Mesangial cell (primary cell): ENCODE data around the gene BAIAP2L2. TPM values are rescaled to one million over a fixed set of nuclear protein-coding genes. Genes with fewer than 3 reads are reported as not detected.

Source experiments
- total RNA-seq: library from RNA; depleted of rRNA; stranded (reverse); fragments of >200 nt; gene quantifications from 2 replicates; pipeline ENCODE4 v1.2.3, GENCODE V29; 2015

BAIAP2L2 gene
- total RNA-seq: 4.2 and 6.0 TPM in 2 replicates

DNA sequence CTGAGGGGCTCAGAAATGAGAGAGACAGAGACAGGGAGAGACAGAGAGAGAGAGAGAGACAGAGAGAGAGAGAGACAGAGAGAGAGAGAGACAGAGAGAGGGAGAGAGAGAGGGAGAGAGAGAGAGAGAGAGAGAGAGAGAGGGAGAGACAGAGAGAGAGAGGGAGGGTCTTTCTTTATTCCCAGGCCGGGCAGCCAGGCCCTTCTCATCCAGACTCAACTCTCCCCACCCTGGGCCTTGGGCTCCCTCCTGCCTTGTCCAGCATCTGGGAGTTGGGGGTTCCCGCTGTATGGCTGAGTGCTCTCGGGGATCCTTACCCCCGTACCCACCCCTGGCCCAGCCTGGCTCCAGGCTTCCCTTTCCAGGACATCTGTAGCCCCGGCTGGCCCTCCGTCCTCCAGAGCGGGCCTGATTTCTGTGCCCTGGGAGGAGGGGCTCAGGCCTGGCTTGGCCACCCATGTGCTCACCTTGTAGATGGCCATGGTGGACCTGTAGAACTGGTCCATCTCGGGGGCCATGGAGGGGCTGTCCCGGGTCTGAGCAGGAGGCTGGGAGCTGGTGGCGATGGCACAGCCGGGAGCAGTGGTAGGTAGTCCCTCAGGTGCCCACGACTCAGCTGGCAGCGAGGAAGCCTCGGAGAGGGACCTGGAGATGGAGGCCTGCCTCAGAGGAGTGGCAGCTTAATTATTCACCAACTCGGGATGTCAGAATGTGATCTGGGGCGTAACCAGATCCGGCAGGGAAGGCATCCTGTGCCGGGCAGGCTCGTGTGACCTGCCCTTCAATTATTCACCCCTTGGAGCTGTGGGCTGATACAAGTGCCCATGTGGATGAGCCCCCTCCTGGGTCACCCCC is at the start of gene BAIAP2L2:
TSS of gene BAIAP2L2 (minus strand) at position 677 of the 855 bp plus-strand sequence. CDS start at position 518, 159 bp downstream.

DNA sequence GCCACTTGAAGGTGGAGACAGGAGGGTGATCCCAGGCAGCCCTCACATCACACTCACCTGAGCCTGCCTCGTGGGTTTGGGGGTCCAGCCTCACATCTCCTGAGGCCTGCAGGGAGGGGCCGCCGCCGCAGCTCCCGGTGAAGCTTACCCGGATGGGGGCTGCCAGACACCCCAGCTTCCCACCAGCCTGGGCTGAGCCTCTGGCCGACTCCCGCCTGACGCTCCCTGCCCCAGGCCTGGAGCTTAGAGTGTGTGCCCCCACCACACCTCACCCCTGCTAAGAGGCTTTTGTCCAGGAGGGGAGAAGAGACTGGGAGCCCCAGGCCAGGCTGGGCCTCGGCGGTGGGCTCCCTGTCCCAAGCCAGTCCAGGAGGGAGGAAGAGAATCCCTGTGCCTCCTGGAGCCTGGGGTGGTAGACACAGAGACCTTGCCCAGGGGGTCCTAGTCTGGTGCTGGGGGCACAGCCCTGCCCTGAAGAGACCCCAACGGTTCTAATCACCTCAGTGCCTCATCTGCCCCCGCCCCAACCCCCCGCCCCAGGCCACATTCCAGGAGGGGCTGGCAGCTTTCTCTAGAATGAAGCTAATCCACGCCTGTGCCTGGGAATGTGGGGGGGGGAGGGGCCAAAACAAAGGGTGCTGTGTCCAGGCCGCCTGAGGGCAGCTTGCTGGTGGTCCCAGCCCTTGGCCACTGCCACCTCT is 26.4 kb downstream of the BAIAP2L2 start, which contains the start of gene SLC16A8:
TSS of gene SLC16A8 (minus strand) at position 254 of the 701 bp plus-strand sequence. CDS start 1,311 bp downstream, outside the sequence.

DNA sequence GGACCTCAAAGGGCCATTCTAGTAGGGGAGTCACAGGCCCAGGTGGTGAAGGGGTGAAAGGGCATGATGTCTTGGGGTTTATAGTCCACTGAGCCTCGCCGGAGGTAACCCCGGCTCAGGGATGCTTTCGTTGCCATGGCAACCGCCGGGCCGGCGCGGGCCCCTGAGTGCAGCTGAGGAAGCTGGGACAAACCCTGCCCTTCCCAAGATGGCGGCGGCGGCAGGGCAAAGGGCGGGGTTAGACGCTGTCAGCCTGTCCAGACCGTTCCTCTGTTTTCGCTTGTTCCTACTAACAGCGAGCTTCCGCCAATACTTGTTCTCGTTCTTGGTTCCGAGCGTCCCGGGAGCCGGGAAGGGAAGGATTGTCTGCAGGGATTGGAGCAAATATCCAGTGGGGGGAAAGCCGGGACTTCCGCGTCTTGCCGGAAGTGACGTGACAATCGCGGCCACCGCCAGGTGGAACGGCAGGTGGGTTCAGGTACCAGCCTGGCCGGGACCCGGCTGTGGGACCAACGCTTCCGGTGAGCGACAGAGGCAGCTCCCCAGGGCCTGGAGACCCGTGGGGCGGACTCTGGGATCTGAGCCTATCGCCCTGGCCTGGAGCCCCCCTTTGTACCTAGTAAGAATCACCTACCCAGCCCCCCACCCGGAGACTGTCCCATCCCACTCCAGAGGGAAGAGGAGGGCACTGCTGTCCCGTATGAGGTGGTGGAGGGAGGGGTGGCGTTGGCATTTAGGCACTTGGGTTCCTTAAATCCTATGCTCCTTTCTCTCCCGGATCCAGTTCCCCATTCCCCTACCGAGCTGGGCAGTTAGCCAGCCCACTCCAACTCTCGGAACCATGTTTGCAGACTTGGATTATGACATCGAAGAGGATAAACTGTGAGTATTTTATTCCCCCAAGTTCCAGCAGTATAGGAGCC is 53.3 kb downstream of the BAIAP2L2 start, which contains the start of gene PICK1:
TSS of gene PICK1 (plus strand) at position 436 of the 923 bp plus-strand sequence. CDS start at position 842, 406 bp downstream.

Other genes starting within 250 kb of the BAIAP2L2 start
- 38.4 and 58.7 TPM in 2 replicates for gene MICALL1, start 204.4 kb downstream of the BAIAP2L2 start, total RNA-seq
- under 0.01 and 0.33 TPM in 2 replicates for gene C22orf23, start 157.1 kb downstream of the BAIAP2L2 start, total RNA-seq
- 61.7 and 104 TPM in 2 replicates for gene POLR2F, start 157.0 kb downstream of the BAIAP2L2 start, total RNA-seq
- gene SOX10, start 126.1 kb downstream of the BAIAP2L2 start, total RNA-seq: 0.16 TPM in 1 of 2 replicates, not detected in the other
- 31.8 and 44.1 TPM in 2 replicates for gene PICK1, start 53.3 kb downstream of the BAIAP2L2 start, total RNA-seq
- gene SLC16A8, start 26.5 kb downstream of the BAIAP2L2 start, total RNA-seq: 0.51 TPM in 1 of 2 replicates, not detected in the other
- 3.7 and 32.6 TPM in 2 replicates for gene PLA2G6, start 71.1 kb upstream of the BAIAP2L2 start, total RNA-seq
- gene MAFF, start 91.3 kb upstream of the BAIAP2L2 start, total RNA-seq: 12.5 and 17.1 TPM in 2 replicates
- gene TMEM184B, start 162.3 kb upstream of the BAIAP2L2 start, total RNA-seq: 105 and 133 TPM in 2 replicates
- gene CSNK1E, start 206.7 kb upstream of the BAIAP2L2 start, total RNA-seq: 182 and 185 TPM in 2 replicates